Measurements from ENCODE around the gene SLC6A18. TPM values are rescaled to one million over a fixed set of nuclear protein-coding genes. Genes with fewer than 3 reads are reported as not detected.

The SLC6A18 gene
- total RNA-seq, 4 donors from 2014 or later, result not detected

GRCh38 chr5:1220351-1220750 lies 4.8 kb upstream of the SLC6A18 start:
- Histone ChIP-seq H3K27me3 (peaks cover 0 to 52% (median 0%) of the 10 kb centered on the region in 4 donors), H3K9me3 (peaks cover 0 to 3% (median 0%) of the 10 kb centered on the region in 3 donors), H3K27ac (no peak overlapping the region), H3K4me3 (no peak overlapping the region), H3K36me3 (no peaks in the 10 kb centered on the region), H3K4me1 (no peaks in the 10 kb centered on the region)
- WGBS, 2 donors, result 84 to 89% methylated on average over 9 of the region's 9 CpGs
- no peak for TF ChIP-seq POLR2A (IDR thresholded peaks at IDR 0.05)
- no peak for TF ChIP-seq CTCF (IDR thresholded peaks at IDR 0.05)
- no peak for DNase-seq
- intact Hi-C loops (cut with DNase I), result no loop called here

GRCh38 chr5:1220831-1221230 lies 4.3 kb upstream of the SLC6A18 start:
- no peak overlapping the region for H3K27ac ChIP-seq
- no peaks in the 10 kb centered on the region for H3K4me1 ChIP-seq
- no peaks in the 10 kb centered on the region for H3K9me3 ChIP-seq
- DNase-seq, result no peak
- TF ChIP-seq POLR2A (IDR thresholded peaks at IDR 0.05), result no peak
- no peak for TF ChIP-seq CTCF (IDR thresholded peaks at IDR 0.05)
- no peaks in the 10 kb centered on the region for H3K36me3 ChIP-seq
- peaks cover 0 to 52% (median 0%) of the 10 kb centered on the region in 4 donors for H3K27me3 ChIP-seq
- intact Hi-C loops (cut with DNase I), result no loop called here
- WGBS, 2 donors, result 83% methylated on average over 11 of the region's 19 CpGs; no CpG with 5 or more reads in 1 of the 2 donors
- H3K4me3 ChIP-seq, result no peak overlapping the region

- H3K36me3 ChIP-seq, result no peaks in the 10 kb centered on the region
- WGBS, 2 donors, result 80 to 98% methylated on average over 6 to 7 of the region's 10 CpGs
- H3K4me1 ChIP-seq, result no peaks in the 10 kb centered on the region
- TF ChIP-seq CTCF (IDR thresholded peaks at IDR 0.05) (no peak), POLR2A (IDR thresholded peaks at IDR 0.05) (no peak)
- intact Hi-C loops (cut with DNase I), result no loop called here
- DNase-seq, result no peak
- H3K9me3 ChIP-seq, result no peaks in the 10 kb centered on the region
- H3K4me3 ChIP-seq, result no peak overlapping the region
- peaks cover 0 to 52% (median 0%) of the 10 kb centered on the region in 4 donors for H3K27me3 ChIP-seq
- no peak overlapping the region for H3K27ac ChIP-seq
Observed at GRCh38 chr5:1221721-1222120, 3.5 kb upstream of the SLC6A18 start.

GRCh38 chr5:1222147-1222546 lies 3.0 kb upstream of the SLC6A18 start:
- Histone ChIP-seq H3K4me3 (no peak overlapping the region), H3K4me1 (no peaks in the 10 kb centered on the region), H3K9me3 (no peaks in the 10 kb centered on the region), H3K27me3 (peaks cover 0 to 49% (median 0%) of the 10 kb centered on the region in 4 donors), H3K27ac (no peak overlapping the region), H3K36me3 (no peaks in the 10 kb centered on the region)
- 91 to 94% methylated on average over 9 of the region's 9 CpGs for WGBS, 2 donors
- DNase-seq, result no peak
- TF ChIP-seq CTCF (IDR thresholded peaks at IDR 0.05), result no peak
- TF ChIP-seq POLR2A (IDR thresholded peaks at IDR 0.05), result no peak
- intact Hi-C loops (cut with DNase I), result no loop called here

- no peak overlapping the region for H3K4me3 ChIP-seq
- no peak overlapping the region for H3K27ac ChIP-seq
- no peak for DNase-seq
- WGBS, 2 donors, result 84 to 89% methylated on average over 14 to 22 of the region's 27 CpGs
- no peaks in the 10 kb centered on the region for H3K36me3 ChIP-seq
- no peaks in the 10 kb centered on the region for H3K9me3 ChIP-seq
- TF ChIP-seq CTCF (IDR thresholded peaks at IDR 0.05) (no peak), POLR2A (IDR thresholded peaks at IDR 0.05) (no peak)
- H3K27me3 ChIP-seq, result peaks cover 0 to 45% (median 0%) of the 10 kb centered on the region in 4 donors
- intact Hi-C loops (cut with DNase I), result no loop called here
- no peaks in the 10 kb centered on the region for H3K4me1 ChIP-seq
Observed at GRCh38 chr5:1222621-1223277, 2.4 kb upstream of the SLC6A18 start.

All from esophagus squamous epithelium (tissue), 5 donors.